Right atrium auricular region (tissue), 2 donors: ENCODE results near the gene STRN4. TPM values are rescaled to one million over a fixed set of nuclear protein-coding genes. Genes with fewer than 3 reads are reported as not detected.

ENCODE experiments used
- DNase-seq: peaks from one replicate; pipeline ENCODE4 v3.0.0-alpha.2; 2019; ENCODE audit warnings: low spot score
- H3K27ac ChIP-seq, 2 donors: fragments of 200-600 bp; sonication (generic); 1 replicate in 1 of 2; 2 replicates in 1 of 2; pipeline ENCODE4 v1.5.1; 2016 to 2019
- H3K27me3 ChIP-seq, 2 donors: fragments of 200-600 bp; sonication (generic); one replicate each; pipeline versions ENCODE4 v1.5.1 to v1.6.0; 2017 to 2019
- H3K36me3 ChIP-seq: fragments of 200-600 bp; sonication (generic); one replicate; pipeline ENCODE4 v1.5.1; 2016
- H3K4me1 ChIP-seq, 2 donors: fragments of 200-600 bp; sonication (generic); one replicate each; pipeline versions ENCODE4 v1.5.1 to v1.6.0; 2017 to 2019
- H3K4me3 ChIP-seq, 2 donors: fragments of 200-600 bp; sonication (generic); 1 replicate in 1 of 2; 2 replicates in 1 of 2; pipeline ENCODE4 v1.5.1; 2017 to 2019; ENCODE audit warnings: mild to moderate bottlenecking in 1 of 2, moderate library complexity in 1 of 2
- H3K9me3 ChIP-seq, 2 donors: fragments of 200-600 bp; sonication (generic); one replicate each; pipeline ENCODE4 v1.5.1; 2019
- CTCF ChIP-seq, 2 donors: fragments of 200-600 bp; sonication (generic); IDR thresholded peaks; one replicate each; pipeline ENCODE4 v1.5.1; 2019; ENCODE audit warnings: antibody characterized with exemption in 2 of 2
- total RNA-seq, 2 donors: library from RNA; depleted of rRNA; stranded (reverse); fragments of >200 nt; gene quantifications; one replicate each; pipeline ENCODE4 v1.1.0, GENCODE V29; 2016

The STRN4 gene
- total RNA-seq, 2 donors from 2014 or later: 46.6 to 65.4 TPM

- Histone ChIP-seq H3K9me3 (no peaks in the 10 kb centered on the region), H3K27me3 (no peaks in the 10 kb centered on the region), H3K36me3 (peaks cover 1% of the 10 kb centered on the region), H3K4me3 (no peak overlapping the region), H3K27ac (no peak overlapping the region), H3K4me1 (peaks cover 0 to 81% of the 10 kb centered on the region in 2 donors)
- DNase-seq: no peak
- TF ChIP-seq CTCF (IDR thresholded peaks at IDR 0.05): no peak
These were observed 3.2 kb downstream of the STRN4 start for GRCh38 chr19:46742926-46743480.

GRCh38 chr19:46741447-46741846 lies 4.8 kb downstream of the STRN4 start:
- no peak overlapping the region for H3K27ac ChIP-seq
- no peak for TF ChIP-seq CTCF (IDR thresholded peaks at IDR 0.05)
- peaks cover 0 to 85% of the 10 kb centered on the region in 2 donors for H3K4me1 ChIP-seq
- no peak for DNase-seq
- H3K27me3 ChIP-seq: no peaks in the 10 kb centered on the region
- no peak overlapping the region for H3K4me3 ChIP-seq
- H3K36me3 ChIP-seq: peaks cover 6% of the 10 kb centered on the region
- H3K9me3 ChIP-seq: no peaks in the 10 kb centered on the region

- H3K27me3 ChIP-seq: no peaks in the 10 kb centered on the region
- no peaks in the 10 kb centered on the region for H3K9me3 ChIP-seq
- peak; percentile 85 for DNase-seq
- H3K4me3 ChIP-seq: no peak overlapping the region
- no peak for TF ChIP-seq CTCF (IDR thresholded peaks at IDR 0.05)
- peak overlapping the region; percentile 82 to 89 for H3K27ac ChIP-seq
- peaks cover 0 to 84% of the 10 kb centered on the region in 2 donors for H3K4me1 ChIP-seq
- H3K36me3 ChIP-seq: peaks cover 20% of the 10 kb centered on the region
These were observed 6.9 kb downstream of the STRN4 start for GRCh38 chr19:46739290-46739771.

- Histone ChIP-seq H3K9me3 (no peaks in the 10 kb centered on the region), H3K36me3 (peaks cover 35% of the 10 kb centered on the region), H3K4me1 (peaks cover 0 to 72% of the 10 kb centered on the region in 2 donors), H3K27ac (peak overlapping the region; percentile 49 to 82), H3K27me3 (no peaks in the 10 kb centered on the region), H3K4me3 (no peak overlapping the region)
- no peak for DNase-seq
- no peak for TF ChIP-seq CTCF (IDR thresholded peaks at IDR 0.05)
These were observed 8.5 kb downstream of the STRN4 start for GRCh38 chr19:46737761-46738171.

GRCh38 chr19:46737298-46737654 lies 9.0 kb downstream of the STRN4 start:
- DNase-seq: no peak
- peaks cover 0 to 68% of the 10 kb centered on the region in 2 donors for H3K4me1 ChIP-seq
- no peaks in the 10 kb centered on the region for H3K9me3 ChIP-seq
- H3K36me3 ChIP-seq: peaks cover 40% of the 10 kb centered on the region
- no peak overlapping the region for H3K4me3 ChIP-seq
- no peak for TF ChIP-seq CTCF (IDR thresholded peaks at IDR 0.05)
- no peaks in the 10 kb centered on the region for H3K27me3 ChIP-seq
- peak overlapping the region; percentile 49 to 82 for H3K27ac ChIP-seq
